Measurements from ENCODE around the gene CCDC188. TPM values are rescaled to one million over a fixed set of nuclear protein-coding genes. Genes with fewer than 3 reads are reported as not detected.

Gene CCDC188
- total and polyA plus RNA-seq, 10 of the 15 experiments (the other 5 are each of a cell fraction or from before 2014, with no cell fraction given) = not detected

GRCh38 chr22:20106205-20106848 is 44.5 kb downstream of the CCDC188 start:
- DNase-seq (ENCODE audit: low read depth, low spot score) (no peak), FAIRE-seq (no peak), ATAC-seq (no peak)
- ChIA-PET CTCF (no interaction called here), RAD21 (ENCODE audit: unreplicated experiment) (no interaction called here), POLR2A (no interaction called here), SMC1A (ENCODE audit: uncharacterized antibody, unreplicated experiment) (no interaction called here)
- in situ Hi-C loops (cut with MboI) = no loop called here
- Histone ChIP-seq H3K9me3 (replicated peaks; ENCODE audit: control insufficient read depth, insufficient read depth, low read length) (no peaks in the 10 kb centered on the region; the same call in 2 of the 3 replicates), H3K79me2 (ENCODE audit: control insufficient read depth, insufficient read depth, low read length) (no peaks in the 10 kb centered on the region), H3K4me2 (ENCODE audit: control insufficient read depth, insufficient read depth) (no peak overlapping the region), H2AFZ (ENCODE audit: control insufficient read depth, low read depth, low read length) (no peak overlapping the region), H4K20me1 (ENCODE audit: control insufficient read depth, insufficient read depth) (no peaks in the 10 kb centered on the region), H3K9ac (ENCODE audit: control insufficient read depth, insufficient read depth, low read length) (no peak overlapping the region), H3K27me3 (replicated peaks in 1 of 2; ENCODE audit: control insufficient read depth in 2 of 2, insufficient read depth in 2 of 2, low read length in 1 of 2) (no peaks in the 10 kb centered on the region), H3K27ac (ENCODE audit: control insufficient read depth, insufficient read depth) (no peak overlapping the region), H3K4me1 (ENCODE audit: control insufficient read depth, insufficient read depth, low read length) (no peaks in the 10 kb centered on the region), H3K4me3 (no peak overlapping the region), H3K36me3 (ENCODE audit: control insufficient read depth in 2 of 2, insufficient read depth in 2 of 2, low read length in 1 of 2) (peaks cover 17 to 52% of the 10 kb centered on the region in 2 experiments; a peak in 3 of 4 replicates)
- intact Hi-C loops (cut with micrococcal nuclease; ENCODE audit: unreplicated experiment) = no loop called here
- TF ChIP-seq POLR2A (IDR thresholded peaks at IDR 0.05; ENCODE audit: low read depth, low read length) (peak; percentile 37; the same call in 1 of the 2 replicates), IRF4 (IDR thresholded peaks at IDR 0.05; ENCODE audit: low read depth, low read length) (no peak)
- BruUV-seq (replicated peaks) = no TSS peak
- WGBS (ENCODE audit: insufficient coverage, insufficient replicate concordance, low lambda C conversion rate, missing lambda C conversion rate) = 93% methylated on average over 20 of the region's 20 CpGs

DNA sequence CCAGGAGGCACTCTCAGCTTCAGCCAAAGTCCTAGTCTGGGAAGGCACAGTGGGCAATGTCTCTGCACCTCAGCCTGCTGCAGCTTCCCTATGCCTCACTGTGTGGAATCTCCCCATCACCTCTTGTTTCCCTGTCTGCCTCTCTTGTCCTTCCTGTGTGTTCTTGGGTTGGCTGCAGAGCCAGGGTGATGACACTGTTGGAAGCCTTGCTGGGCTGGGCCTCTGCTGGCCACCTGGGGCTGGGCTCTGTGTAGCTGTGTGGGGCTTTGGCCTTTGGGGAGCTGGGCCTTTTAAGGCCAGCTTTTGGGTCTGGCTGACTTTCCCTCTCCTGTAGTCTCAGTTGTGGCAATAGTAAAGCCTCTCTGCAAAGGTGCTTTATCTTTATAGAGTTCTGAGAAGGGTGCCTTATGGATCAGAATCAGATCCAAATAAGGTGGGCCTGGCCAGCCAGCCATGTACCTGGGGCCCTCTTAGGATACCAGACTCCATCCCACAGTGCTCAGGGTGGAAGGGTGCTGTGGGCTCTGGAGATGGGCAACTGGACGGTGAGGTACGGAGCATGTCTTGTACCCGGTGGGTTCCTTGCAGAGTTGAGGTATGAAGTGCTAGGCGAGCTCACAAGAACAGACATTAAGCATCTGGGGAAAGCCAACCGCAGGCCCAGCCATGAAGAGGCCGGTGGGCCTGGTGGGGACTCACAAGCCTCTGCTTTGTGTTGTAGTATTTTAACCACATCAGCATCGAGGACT is 45.2 kb downstream of the CCDC188 start:
- intact Hi-C loops (cut with micrococcal nuclease; ENCODE audit: unreplicated experiment) = no loop called here
- Histone ChIP-seq H3K27me3 (replicated peaks in 1 of 2; ENCODE audit: control insufficient read depth in 2 of 2, insufficient read depth in 2 of 2, low read length in 1 of 2) (no peaks in the 10 kb centered on the region), H3K36me3 (ENCODE audit: control insufficient read depth in 2 of 2, insufficient read depth in 2 of 2, low read length in 1 of 2) (peaks cover 16 to 49% of the 10 kb centered on the region in 2 experiments; a peak in 3 of 4 replicates), H3K4me3 (no peak overlapping the region), H3K79me2 (ENCODE audit: control insufficient read depth, insufficient read depth, low read length) (no peaks in the 10 kb centered on the region), H3K27ac (ENCODE audit: control insufficient read depth, insufficient read depth) (no peak overlapping the region), H3K4me1 (ENCODE audit: control insufficient read depth, insufficient read depth, low read length) (no peaks in the 10 kb centered on the region), H4K20me1 (ENCODE audit: control insufficient read depth, insufficient read depth) (no peaks in the 10 kb centered on the region), H3K9me3 (replicated peaks; ENCODE audit: control insufficient read depth, insufficient read depth, low read length) (no peaks in the 10 kb centered on the region; the same call in 2 of the 3 replicates), H3K4me2 (ENCODE audit: control insufficient read depth, insufficient read depth) (no peak overlapping the region), H2AFZ (ENCODE audit: control insufficient read depth, low read depth, low read length) (no peak overlapping the region), H3K9ac (ENCODE audit: control insufficient read depth, insufficient read depth, low read length) (no peak overlapping the region)
- TF ChIP-seq HCFC1 (IDR thresholded peaks at IDR 0.05; ENCODE audit: low read length) (no peak), MYB (IDR thresholded peaks at IDR 0.05; ENCODE audit: borderline replicate concordance, low read depth, low read length) (no peak), KDM1A (IDR thresholded peaks at IDR 0.05; ENCODE audit: borderline replicate concordance) (no peak), YY1 (IDR thresholded peaks at IDR 0.05; ENCODE audit: low read depth, low read length) (no peak), MEF2A (IDR thresholded peaks at IDR 0.05; ENCODE audit: insufficient read depth, low read depth, low read length) (no peak), NFIC (IDR thresholded peaks at IDR 0.05; ENCODE audit: low read depth, low read length) (no peak)
- TF ChIP-seq, protein P1, sequence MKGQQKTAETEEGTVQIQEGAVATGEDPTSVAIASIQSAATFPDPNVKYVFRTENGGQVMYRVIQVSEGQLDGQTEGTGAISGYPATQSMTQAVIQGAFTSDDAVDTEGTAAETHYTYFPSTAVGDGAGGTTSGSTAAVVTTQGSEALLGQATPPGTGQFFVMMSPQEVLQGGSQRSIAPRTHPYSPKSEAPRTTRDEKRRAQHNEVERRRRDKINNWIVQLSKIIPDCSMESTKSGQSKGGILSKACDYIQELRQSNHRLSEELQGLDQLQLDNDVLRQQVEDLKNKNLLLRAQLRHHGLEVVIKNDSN (IDR thresholded peaks at IDR 0.05; ENCODE audit: borderline replicate concordance, extremely low read length, insufficient read depth, low read depth, low read length) = no peak
- in situ Hi-C loops (cut with MboI) = no loop called here
- DNase-seq (ENCODE audit: low read depth, low spot score) (no peak), FAIRE-seq (no peak), ATAC-seq (no peak)
- ChIA-PET CTCF (no interaction called here), RAD21 (ENCODE audit: unreplicated experiment) (no interaction called here), SMC1A (ENCODE audit: uncharacterized antibody, unreplicated experiment) (no interaction called here), POLR2A (no interaction called here)
- no TSS peak for BruUV-seq (replicated peaks)
- WGBS (ENCODE audit: insufficient coverage, insufficient replicate concordance, low lambda C conversion rate, missing lambda C conversion rate) = 99% methylated on average over 7 of the region's 7 CpGs

All from GM12878 (cell line).